K562 (cell line): ENCODE measurements around the gene SOX18. TPM values are rescaled to one million over a fixed set of nuclear protein-coding genes. Genes with fewer than 3 reads are reported as not detected.

ENCODE experiments used
- ATAC-seq: fragments of 200-7000 bp; cut with Tn5 transposase; 3 replicates; pipeline ENCODE4 v1.9.1; 2020; ENCODE audit warnings: moderate library complexity
- BruUV-seq: library from RNA; stranded (reverse); fragments of 400-500 nt; replicated peaks from 2 replicates; lab custom pipeline; 2021; lab: Mats Ljungman, UMichigan
- CTCF ChIA-PET: fragments of 300-600 bp; formaldehyde crosslinking; extraction: SDS; loops from one replicate; lab custom pipeline; 2021; ENCODE audit warnings: low intra/inter-chr PET ratio; lab: Yijun Ruan, JAX
- POLR2A ChIA-PET: fragments of 300-600, 350-650 bp; sonication (Branson Sonifier 250); formaldehyde crosslinking; extraction: SDS; loops from one replicate; lab custom pipeline; 2021; ENCODE audit warnings: antibody characterized with exemption, inconsistent platforms; lab: Yijun Ruan, JAX
- DNase-seq, 4 experiments: peaks; one replicate each; pipeline versions ENCODE4 v3.0.0 to v3.0.0-alpha.2; 2011 to 2018; ENCODE audit warnings: low spot score in 3 of 4, mixed read lengths in 3 of 4; ENCODE audit errors: extremely low read depth in 1 of 4
- FAIRE-seq: peaks from 2 replicates; lab custom pipeline; 2011; peaks lifted over from hg19 to GRCh38; lab: Jason Lieb, UNC
- H2AFZ ChIP-seq: 2 replicates; pipeline ENCODE4 v1.6.0; 2011; ENCODE audit warnings: low read depth, low read length, control low read depth, inconsistent platforms
- H3K27ac ChIP-seq: fragments of 200-600 bp; 3 replicates; pipeline ENCODE4 v1.8.0; 2011; ENCODE audit warnings: low read depth, mild to moderate bottlenecking, control low read depth, inconsistent platforms, low read length, moderate library complexity, mixed read lengths; ENCODE audit errors: extremely low read depth
- H3K27me3 ChIP-seq, 2 experiments: fragments of 300-600 bp in 1 of 2; 2 replicates in 1 of 2; 3 replicates in 1 of 2; pipeline versions ENCODE4 v1.6.0 to v1.8.0; 2011; ENCODE audit warnings: inconsistent platforms in 2 of 2, low read length in 2 of 2, mild to moderate bottlenecking in 1 of 2, mixed read lengths in 1 of 2, moderate library complexity in 1 of 2; ENCODE audit not compliant: control insufficient read depth in 2 of 2, insufficient read depth in 2 of 2
- H3K36me3 ChIP-seq: fragments of 300-600 bp; 3 replicates; pipeline ENCODE4 v1.8.0; 2011; ENCODE audit warnings: mild to moderate bottlenecking, low read length, inconsistent platforms; ENCODE audit not compliant: control insufficient read depth, insufficient read depth
- H3K4me1 ChIP-seq, 2 experiments: fragments of 200-600 bp in 1 of 2; replicated peaks in 1 of 2; 2 replicates in 1 of 2; 3 replicates in 1 of 2; pipeline versions ENCODE4 v1.5.1 to v1.8.0; 2011; ENCODE audit warnings: inconsistent platforms in 2 of 2, low read length in 2 of 2, mild to moderate bottlenecking in 1 of 2, mixed read lengths in 1 of 2, moderate library complexity in 1 of 2; ENCODE audit not compliant: control insufficient read depth in 2 of 2, insufficient read depth in 2 of 2
- H3K4me2 ChIP-seq: 2 replicates; pipeline ENCODE4 v1.6.1; 2011; ENCODE audit warnings: low read length, control low read depth, inconsistent platforms, mixed read lengths; ENCODE audit not compliant: insufficient read depth
- H3K4me3 ChIP-seq: fragments of 200-600 bp; sonication (generic), shearing (Covaris generic); 2 replicates; pipeline ENCODE4 v1.5.1; 2016; ENCODE audit warnings: control low read depth, inconsistent platforms
- H3K79me2 ChIP-seq: fragments of 200-600 bp; 3 replicates; pipeline ENCODE4 v1.8.0; 2011; ENCODE audit warnings: low read length, inconsistent platforms; ENCODE audit not compliant: control insufficient read depth, insufficient read depth
- H3K9ac ChIP-seq, 2 experiments: 2 replicates each; pipeline versions ENCODE4 v1.6.0 to v1.6.1; 2011; ENCODE audit warnings: low read depth in 2 of 2, low read length in 2 of 2, control low read depth in 1 of 2, inconsistent platforms in 1 of 2, mild to moderate bottlenecking in 1 of 2, mixed read lengths in 1 of 2; ENCODE audit not compliant: insufficient read depth in 1 of 2
- H3K9me1 ChIP-seq: one replicate; pipeline ENCODE4 v1.6.0; 2011; ENCODE audit warnings: inconsistent platforms, mild to moderate bottlenecking, low read length, moderate library complexity; ENCODE audit not compliant: control insufficient read depth, insufficient read depth
- H3K9me3 ChIP-seq: replicated peaks from 2 replicates; pipeline ENCODE4 v1.5.1; 2011; ENCODE audit warnings: low read depth, low read length, inconsistent platforms; ENCODE audit not compliant: control insufficient read depth, insufficient read depth
- H4K20me1 ChIP-seq: replicated peaks from 2 replicates; pipeline ENCODE4 v1.6.1; 2011; ENCODE audit warnings: low read length, inconsistent platforms, mixed read lengths; ENCODE audit not compliant: control insufficient read depth, insufficient read depth
- AFF1 ChIP-seq, 2 experiments: fragments of 450-650 bp; IDR thresholded peaks; 2 replicates each; pipeline ENCODE4 v1.6.1; 2018; ENCODE audit warnings: mild to moderate bottlenecking in 2 of 2, low read depth in 1 of 2; ENCODE audit not compliant: partially characterized antibody in 2 of 2
- CBX2 ChIP-seq: fragments of 200-600 bp; sonication (generic); IDR thresholded peaks from one replicate; pipeline ENCODE4 v1.6.1; 2012; ENCODE audit warnings: mild to moderate bottlenecking, low read length, inconsistent platforms; ENCODE audit not compliant: insufficient read depth, poor library complexity, severe bottlenecking
- EP400 ChIP-seq: fragments of 450-650 bp; IDR thresholded peaks from 2 replicates; pipeline ENCODE4 v1.6.1; 2017; ENCODE audit warnings: antibody characterized with exemption, mild to moderate bottlenecking, moderate library complexity
- NFYB ChIP-seq: IDR thresholded peaks from 2 replicates; pipeline ENCODE4 v1.6.1; 2011; ENCODE audit warnings: mild to moderate bottlenecking, moderate library complexity; ENCODE audit not compliant: insufficient read length; ENCODE audit errors: extremely low read depth
- TGIF2 ChIP-seq: sonication (generic); formaldehyde crosslinking; IDR thresholded peaks from 2 replicates; pipeline ENCODE4 v1.8.1; 2022; ENCODE audit warnings: mild to moderate bottlenecking, missing genetic modification reagents, moderate library complexity
- YY1 ChIP-seq, 3 experiments: IDR thresholded peaks; 2 replicates each; pipeline ENCODE4 v1.6.1; 2011; ENCODE audit warnings: low read length in 2 of 3, mild to moderate bottlenecking in 2 of 3, moderate library complexity in 2 of 3, borderline replicate concordance in 1 of 3, control low read depth in 1 of 3, low read depth in 1 of 3; ENCODE audit not compliant: insufficient read depth in 3 of 3, insufficient replicate concordance in 2 of 3, control insufficient read depth in 1 of 3, insufficient read length in 1 of 3; ENCODE audit errors: extremely low read depth in 1 of 3
- ZNF444 ChIP-seq: fragments of 250-450 bp; sonication (Bioruptor Pico); IDR thresholded peaks from 2 replicates; pipeline ENCODE4 v1.4.0; 2020; ENCODE audit warnings: mild to moderate bottlenecking, moderate library complexity
- ZNF445 ChIP-seq: fragments of 250-450 bp; sonication (Bioruptor Pico); IDR thresholded peaks from 2 replicates; pipeline ENCODE4 v1.4.0; 2020; ENCODE audit warnings: low read depth, mild to moderate bottlenecking, moderate library complexity
- ZNF639 ChIP-seq, 2 experiments: fragments of 200-800 bp in 1 of 2; sonication (Bioruptor generic) in 1 of 2; sonication (generic) in 1 of 2; formaldehyde crosslinking in 1 of 2; IDR thresholded peaks in 1 of 2; conservative IDR thresholded peaks in 1 of 2; 2 replicates each; pipeline versions ENCODE4 v1.5.0 to v1.6.1; 2016 to 2020; ENCODE audit warnings: missing compliant biosample characterization in 1 of 2, missing genetic modification characterization in 1 of 2, missing genetic modification reagents in 1 of 2
- WGBS: fragments of 100-300 bp; shearing (Covaris generic); methylation state at CpG from one replicate; pipeline ENCODE4 v1.1.6; 2016; ENCODE audit warnings: low coverage, mixed read lengths; ENCODE audit not compliant: insufficient coverage; ENCODE audit errors: missing lambda C conversion rate; 5-methylcytosine and 5-hydroxymethylcytosine counted together
- in situ Hi-C: fragments of 300-500 bp; cut with MboI; formaldehyde crosslinking; loops from 4 replicates; pipeline ENCODE4 v1.15.0; 2018; ENCODE audit warnings: inconsistent platforms, mixed read lengths
- intact Hi-C: fragments of 100-400 bp; cut with micrococcal nuclease; formaldehyde crosslinking; loops from 2 replicates; pipeline ENCODE4 v1.14.2; 2022
- polyA plus RNA-seq, 8 experiments: library from polyadenylated mRNA; depleted of rRNA in 4 of 8; stranded (reverse) in 5 of 8; unstranded in 3 of 8; fragments of >200 nt; fragmentation: Nextera tagmentation in 2 of 8; fragmentation: Illumina TruSeq in 1 of 8; extraction: Ambion mirVana in 2 of 8; extraction: Trizol in 1 of 8; gene quantifications; 2 replicates each; pipeline versions ENCODE4 v1.2.1 to v1.2.3, GENCODE V29; 2011 to 2014; ENCODE audit warnings: inconsistent platforms in 1 of 8, missing spikeins in 1 of 8
- total RNA-seq, 7 experiments: library from RNA; depleted of rRNA in 6 of 7; stranded (reverse); fragments of >200 nt in 6 of 7; fragmentation: Illumina TruSeq in 2 of 7; extraction: Trizol in 2 of 7; gene quantifications; 2 replicates each; pipeline versions ENCODE4 v1.2.1 to v1.2.3, GENCODE V29; 2011 to 2021; ENCODE audit warnings: low replicate concordance in 1 of 7

Gene SOX18
- total and polyA plus RNA-seq, 9 of the 15 experiments (the other 6 are each of a cell fraction or from before 2014, with no cell fraction given): 0.15 to 19.8 (median 0.33) TPM

GRCh38 chr20:64035066-64035932 is 14.1 kb downstream of the SOX18 start:
- DNase-seq: no peak
- ChIA-PET POLR2A (interaction anchor here (0.7 kb wide), 1 partner anchor 12 kb away, joined by 3 read pairs; no protein-coding TSS in a partner anchor), CTCF (no interaction called here)
- TF ChIP-seq EP400: no peak
- no peak for TF ChIP-seq TGIF2 (CRISPR knock-in tag)
- TF ChIP-seq AFF1 (IDR thresholded peaks at IDR 0.05; ENCODE audit: low read depth in 1 of 2, partially characterized antibody in 2 of 2): no peak
- no peak for TF ChIP-seq ZNF445 (CRISPR knock-in tag)
- no peak for TF ChIP-seq NFYB
- no peak for TF ChIP-seq ZNF444 (CRISPR knock-in tag)
- no peak for TF ChIP-seq CBX2
- no peak for TF ChIP-seq ZNF639 (CRISPR knock-in tag; conservative IDR thresholded peaks at IDR 0.05 in 1 of 2, IDR thresholded peaks at IDR 0.05 in 1 of 2)
- no peak for TF ChIP-seq YY1 (IDR thresholded peaks at IDR 0.05; ENCODE audit: borderline replicate concordance in 1 of 3, control insufficient read depth in 1 of 3, extremely low read depth in 1 of 3, insufficient read depth in 3 of 3, insufficient read length in 1 of 3, insufficient replicate concordance in 2 of 3, low read depth in 1 of 3, low read length in 2 of 3)
- Histone ChIP-seq H3K4me2 (no peak overlapping the region), H3K36me3 (peaks cover 45% of the 10 kb centered on the region; the same call in 2 of the 3 replicates), H3K4me3 (no peak overlapping the region), H3K9me1 (peaks cover 3% of the 10 kb centered on the region), H4K20me1 (no peaks in the 10 kb centered on the region), H3K27me3 (no peaks in the 10 kb centered on the region), H3K4me1 (peaks cover 25 to 65% of the 10 kb centered on the region in 2 experiments), H3K9me3 (no peaks in the 10 kb centered on the region), H2AFZ (no peak overlapping the region), H3K79me2 (no peaks in the 10 kb centered on the region), H3K27ac (no peak overlapping the region), H3K9ac (peak overlapping the region in 1 of 2 experiments; percentile 87; a peak in 2 of 4 replicates)
- peak; percentile 32 for FAIRE-seq
- intact Hi-C loops: loop anchor here (5.0 kb wide), 2 partner anchors 87 to 498 kb away; partner anchors contain the start of gene PTK6
- no TSS peak for BruUV-seq
- no peak for ATAC-seq
- 83% methylated on average over 11 of the region's 17 CpGs for WGBS
- in situ Hi-C loops: no loop called here
